ENCODE measurements around the gene MRPS18A. TPM values are rescaled to one million over a fixed set of nuclear protein-coding genes. Genes with fewer than 3 reads are reported as not detected.

Gene MRPS18A
- total and polyA plus RNA-seq, 2 of the 8 experiments (the other 6 are each of a cell fraction or from before 2014, with no cell fraction given): 48.3 to 121 TPM

GRCh38 chr6:43714311-43715055 is 26.9 kb upstream of the MRPS18A start (continued):
- TF ChIP-seq, protein P1, sequence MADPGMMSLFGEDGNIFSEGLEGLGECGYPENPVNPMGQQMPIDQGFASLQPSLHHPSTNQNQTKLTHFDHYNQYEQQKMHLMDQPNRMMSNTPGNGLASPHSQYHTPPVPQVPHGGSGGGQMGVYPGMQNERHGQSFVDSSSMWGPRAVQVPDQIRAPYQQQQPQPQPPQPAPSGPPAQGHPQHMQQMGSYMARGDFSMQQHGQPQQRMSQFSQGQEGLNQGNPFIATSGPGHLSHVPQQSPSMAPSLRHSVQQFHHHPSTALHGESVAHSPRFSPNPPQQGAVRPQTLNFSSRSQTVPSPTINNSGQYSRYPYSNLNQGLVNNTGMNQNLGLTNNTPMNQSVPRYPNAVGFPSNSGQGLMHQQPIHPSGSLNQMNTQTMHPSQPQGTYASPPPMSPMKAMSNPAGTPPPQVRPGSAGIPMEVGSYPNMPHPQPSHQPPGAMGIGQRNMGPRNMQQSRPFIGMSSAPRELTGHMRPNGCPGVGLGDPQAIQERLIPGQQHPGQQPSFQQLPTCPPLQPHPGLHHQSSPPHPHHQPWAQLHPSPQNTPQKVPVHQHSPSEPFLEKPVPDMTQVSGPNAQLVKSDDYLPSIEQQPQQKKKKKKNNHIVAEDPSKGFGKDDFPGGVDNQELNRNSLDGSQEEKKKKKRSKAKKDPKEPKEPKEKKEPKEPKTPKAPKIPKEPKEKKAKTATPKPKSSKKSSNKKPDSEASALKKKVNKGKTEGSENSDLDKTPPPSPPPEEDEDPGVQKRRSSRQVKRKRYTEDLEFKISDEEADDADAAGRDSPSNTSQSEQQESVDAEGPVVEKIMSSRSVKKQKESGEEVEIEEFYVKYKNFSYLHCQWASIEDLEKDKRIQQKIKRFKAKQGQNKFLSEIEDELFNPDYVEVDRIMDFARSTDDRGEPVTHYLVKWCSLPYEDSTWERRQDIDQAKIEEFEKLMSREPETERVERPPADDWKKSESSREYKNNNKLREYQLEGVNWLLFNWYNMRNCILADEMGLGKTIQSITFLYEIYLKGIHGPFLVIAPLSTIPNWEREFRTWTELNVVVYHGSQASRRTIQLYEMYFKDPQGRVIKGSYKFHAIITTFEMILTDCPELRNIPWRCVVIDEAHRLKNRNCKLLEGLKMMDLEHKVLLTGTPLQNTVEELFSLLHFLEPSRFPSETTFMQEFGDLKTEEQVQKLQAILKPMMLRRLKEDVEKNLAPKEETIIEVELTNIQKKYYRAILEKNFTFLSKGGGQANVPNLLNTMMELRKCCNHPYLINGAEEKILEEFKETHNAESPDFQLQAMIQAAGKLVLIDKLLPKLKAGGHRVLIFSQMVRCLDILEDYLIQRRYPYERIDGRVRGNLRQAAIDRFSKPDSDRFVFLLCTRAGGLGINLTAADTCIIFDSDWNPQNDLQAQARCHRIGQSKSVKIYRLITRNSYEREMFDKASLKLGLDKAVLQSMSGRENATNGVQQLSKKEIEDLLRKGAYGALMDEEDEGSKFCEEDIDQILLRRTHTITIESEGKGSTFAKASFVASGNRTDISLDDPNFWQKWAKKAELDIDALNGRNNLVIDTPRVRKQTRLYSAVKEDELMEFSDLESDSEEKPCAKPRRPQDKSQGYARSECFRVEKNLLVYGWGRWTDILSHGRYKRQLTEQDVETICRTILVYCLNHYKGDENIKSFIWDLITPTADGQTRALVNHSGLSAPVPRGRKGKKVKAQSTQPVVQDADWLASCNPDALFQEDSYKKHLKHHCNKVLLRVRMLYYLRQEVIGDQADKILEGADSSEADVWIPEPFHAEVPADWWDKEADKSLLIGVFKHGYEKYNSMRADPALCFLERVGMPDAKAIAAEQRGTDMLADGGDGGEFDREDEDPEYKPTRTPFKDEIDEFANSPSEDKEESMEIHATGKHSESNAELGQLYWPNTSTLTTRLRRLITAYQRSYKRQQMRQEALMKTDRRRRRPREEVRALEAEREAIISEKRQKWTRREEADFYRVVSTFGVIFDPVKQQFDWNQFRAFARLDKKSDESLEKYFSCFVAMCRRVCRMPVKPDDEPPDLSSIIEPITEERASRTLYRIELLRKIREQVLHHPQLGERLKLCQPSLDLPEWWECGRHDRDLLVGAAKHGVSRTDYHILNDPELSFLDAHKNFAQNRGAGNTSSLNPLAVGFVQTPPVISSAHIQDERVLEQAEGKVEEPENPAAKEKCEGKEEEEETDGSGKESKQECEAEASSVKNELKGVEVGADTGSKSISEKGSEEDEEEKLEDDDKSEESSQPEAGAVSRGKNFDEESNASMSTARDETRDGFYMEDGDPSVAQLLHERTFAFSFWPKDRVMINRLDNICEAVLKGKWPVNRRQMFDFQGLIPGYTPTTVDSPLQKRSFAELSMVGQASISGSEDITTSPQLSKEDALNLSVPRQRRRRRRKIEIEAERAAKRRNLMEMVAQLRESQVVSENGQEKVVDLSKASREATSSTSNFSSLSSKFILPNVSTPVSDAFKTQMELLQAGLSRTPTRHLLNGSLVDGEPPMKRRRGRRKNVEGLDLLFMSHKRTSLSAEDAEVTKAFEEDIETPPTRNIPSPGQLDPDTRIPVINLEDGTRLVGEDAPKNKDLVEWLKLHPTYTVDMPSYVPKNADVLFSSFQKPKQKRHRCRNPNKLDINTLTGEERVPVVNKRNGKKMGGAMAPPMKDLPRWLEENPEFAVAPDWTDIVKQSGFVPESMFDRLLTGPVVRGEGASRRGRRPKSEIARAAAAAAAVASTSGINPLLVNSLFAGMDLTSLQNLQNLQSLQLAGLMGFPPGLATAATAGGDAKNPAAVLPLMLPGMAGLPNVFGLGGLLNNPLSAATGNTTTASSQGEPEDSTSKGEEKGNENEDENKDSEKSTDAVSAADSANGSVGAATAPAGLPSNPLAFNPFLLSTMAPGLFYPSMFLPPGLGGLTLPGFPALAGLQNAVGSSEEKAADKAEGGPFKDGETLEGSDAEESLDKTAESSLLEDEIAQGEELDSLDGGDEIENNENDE (IDR thresholded peaks at IDR 0.05; ENCODE audit: insufficient replicate concordance, low read length): no peak
- TF ChIP-seq CEBPB (IDR thresholded peaks at IDR 0.05; ENCODE audit: low read depth, low read length): 0 out of 2 replicates have a peak, but pooled peaks have one; percentile 3

Data from H1 (cell line).